GM12878 (cell line): ENCODE data around the gene FRRS1L. TPM values are rescaled to one million over a fixed set of nuclear protein-coding genes. Genes with fewer than 3 reads are reported as not detected.

ENCODE experiments used
- ATAC-seq: fragments of 200-7000 bp; cut with Tn5 transposase; 3 replicates; pipeline ENCODE4 v1.9.1; 2020; ENCODE audit warnings: mild to moderate bottlenecking, moderate library complexity
- BruUV-seq: library from RNA; stranded (reverse); fragments of 400-500 nt; replicated peaks from 2 replicates; lab custom pipeline; 2021; lab: Mats Ljungman, UMichigan
- CTCF ChIA-PET: fragments of 300-600 bp; sonication (Branson Sonifier 250); formaldehyde crosslinking; extraction: SDS; loops from one replicate; lab custom pipeline; 2021; ENCODE audit warnings: inconsistent platforms; lab: Yijun Ruan, JAX
- POLR2A ChIA-PET: fragments of 350-600 bp; formaldehyde crosslinking; extraction: SDS; loops from one replicate; lab custom pipeline; 2021; ENCODE audit warnings: inconsistent platforms; lab: Charles Lee
- RAD21 ChIA-PET: fragments of 300-600 bp; sonication (Branson Sonifier 250); formaldehyde crosslinking; loops from one replicate; lab custom pipeline; 2023; ENCODE audit warnings: antibody characterized with exemption; ENCODE audit not compliant: unreplicated experiment; lab: Charles Lee
- SMC1A ChIA-PET: fragments of 300-600 bp; sonication (Branson Sonifier 250); formaldehyde crosslinking; loops from one replicate; lab custom pipeline; 2023; ENCODE audit not compliant: unreplicated experiment, uncharacterized antibody; lab: Charles Lee
- DNase-seq: peaks from one replicate; pipeline ENCODE4 v3.0.0-alpha.2; 2011; ENCODE audit warnings: low read depth, low spot score
- FAIRE-seq: peaks from 3 replicates; lab custom pipeline; 2011; peaks lifted over from hg19 to GRCh38; lab: Jason Lieb, UNC
- H2AFZ ChIP-seq: 2 replicates; pipeline ENCODE4 v1.6.0; 2011; ENCODE audit warnings: low read depth, low read length, control low read depth; ENCODE audit not compliant: control insufficient read depth
- H3K27ac ChIP-seq: 2 replicates; pipeline ENCODE4 v1.5.1; 2011; ENCODE audit warnings: control low read depth; ENCODE audit not compliant: control insufficient read depth, insufficient read depth
- H3K27me3 ChIP-seq, 2 experiments: replicated peaks in 1 of 2; 2 replicates each; pipeline versions ENCODE4 v1.6.0 to v1.6.1; 2011; ENCODE audit warnings: low read length in 1 of 2; ENCODE audit not compliant: control insufficient read depth in 2 of 2, insufficient read depth in 2 of 2
- H3K36me3 ChIP-seq, 2 experiments: 2 replicates each; pipeline ENCODE4 v1.5.1; 2011; ENCODE audit warnings: low read length in 1 of 2; ENCODE audit not compliant: control insufficient read depth in 2 of 2, insufficient read depth in 2 of 2
- H3K4me1 ChIP-seq: 2 replicates; pipeline ENCODE4 v1.6.1; 2011; ENCODE audit warnings: mild to moderate bottlenecking, low read length, moderate library complexity, mixed read lengths; ENCODE audit not compliant: control insufficient read depth, insufficient read depth
- H3K4me2 ChIP-seq: 2 replicates; pipeline ENCODE4 v1.6.0; 2011; ENCODE audit warnings: control low read depth; ENCODE audit not compliant: control insufficient read depth, insufficient read depth
- H3K4me3 ChIP-seq: fragments of 200-600 bp; sonication (generic); 2 replicates; pipeline ENCODE4 v1.5.1; 2016
- H3K79me2 ChIP-seq: 2 replicates; pipeline ENCODE4 v1.6.0; 2011; ENCODE audit warnings: low read length; ENCODE audit not compliant: control insufficient read depth, insufficient read depth
- H3K9ac ChIP-seq: 2 replicates; pipeline ENCODE4 v1.8.0; 2011; ENCODE audit warnings: low read length, control low read depth, mixed read lengths; ENCODE audit not compliant: control insufficient read depth, insufficient read depth
- H3K9me3 ChIP-seq: replicated peaks from 3 replicates; pipeline ENCODE4 v1.5.1; 2011; ENCODE audit warnings: mild to moderate bottlenecking, low read length; ENCODE audit not compliant: control insufficient read depth, insufficient read depth
- H4K20me1 ChIP-seq: 2 replicates; pipeline ENCODE4 v1.6.0; 2011; ENCODE audit not compliant: control insufficient read depth, insufficient read depth
- CBFB ChIP-seq: IDR thresholded peaks from 2 replicates; pipeline ENCODE4 v1.6.1; 2016; ENCODE audit warnings: antibody characterized with exemption, low read depth
- CEBPZ ChIP-seq: fragments of 150-350 bp; IDR thresholded peaks from 2 replicates; pipeline ENCODE4 v1.6.1; 2016; ENCODE audit warnings: low read depth, low read length
- FOXM1 ChIP-seq: IDR thresholded peaks from 2 replicates; pipeline ENCODE4 v1.6.1; 2012; ENCODE audit warnings: low read depth, mild to moderate bottlenecking, inconsistent platforms, low read length, moderate library complexity
- JUND ChIP-seq: IDR thresholded peaks from 2 replicates; pipeline ENCODE4 v1.6.1; 2012; ENCODE audit warnings: low read depth, mild to moderate bottlenecking, low read length, improper control_type of control experiment, moderate library complexity
- KAT2A ChIP-seq: conservative IDR thresholded peaks from 2 replicates; pipeline ENCODE4 v1.6.1; 2011; ENCODE audit warnings: low read depth, low read length; ENCODE audit not compliant: control insufficient read depth
- MTA2 ChIP-seq: fragments of 450-650 bp; IDR thresholded peaks from 2 replicates; pipeline ENCODE4 v1.6.1; 2016; ENCODE audit warnings: low read depth, mild to moderate bottlenecking, moderate library complexity
- NFIC ChIP-seq: IDR thresholded peaks from 2 replicates; pipeline ENCODE4 v1.6.1; 2012; ENCODE audit warnings: low read depth, mild to moderate bottlenecking, inconsistent platforms, low read length, moderate library complexity
- NR2C1 ChIP-seq: fragments of 450-650 bp; IDR thresholded peaks from 2 replicates; pipeline ENCODE4 v1.6.1; 2017; ENCODE audit warnings: antibody characterized with exemption, mild to moderate bottlenecking, moderate library complexity
- POLR2AphosphoS2 ChIP-seq: IDR thresholded peaks from 2 replicates; pipeline ENCODE4 v1.6.1; 2011; ENCODE audit warnings: low read depth, mild to moderate bottlenecking, low read length, improper control_type of control experiment, moderate library complexity
- RCOR1 ChIP-seq: conservative IDR thresholded peaks from 2 replicates; pipeline ENCODE4 v1.6.1; 2012; ENCODE audit warnings: low read depth, low read length, improper control_type of control experiment
- RELB ChIP-seq: fragments of 450-650 bp; IDR thresholded peaks from 2 replicates; pipeline ENCODE4 v1.6.1; 2017; ENCODE audit warnings: low read depth, mild to moderate bottlenecking, moderate library complexity
- SMAD5 ChIP-seq: IDR thresholded peaks from 2 replicates; pipeline ENCODE4 v1.6.1; 2016; ENCODE audit warnings: antibody characterized with exemption, low read depth
- TCF12 ChIP-seq: IDR thresholded peaks from 2 replicates; pipeline ENCODE4 v1.6.1; 2011; ENCODE audit warnings: low read depth, mild to moderate bottlenecking, low read length
- ZNF384 ChIP-seq: IDR thresholded peaks from 2 replicates; pipeline ENCODE4 v1.6.1; 2012; ENCODE audit warnings: low read depth, mild to moderate bottlenecking, low read length, improper control_type of control experiment, borderline replicate concordance
- WGBS: methylation state at CpG from one replicate; pipeline ENCODE4 v1.1.6; 2016; ENCODE audit warnings: low lambda C conversion rate; ENCODE audit not compliant: insufficient replicate concordance, insufficient coverage; ENCODE audit errors: missing lambda C conversion rate; 5-methylcytosine and 5-hydroxymethylcytosine counted together
- in situ Hi-C: fragments of 300-500 bp; cut with MboI; formaldehyde crosslinking; loops from 9 replicates; pipeline ENCODE4 v1.14.3; 2018; ENCODE audit warnings: mixed read lengths
- intact Hi-C: fragments of 100-400 bp; cut with micrococcal nuclease; formaldehyde crosslinking; loops from one replicate; pipeline ENCODE4 v1.14.2; 2022; ENCODE audit not compliant: unreplicated experiment
- polyA plus RNA-seq, 11 experiments: library from polyadenylated mRNA; depleted of rRNA in 4 of 11; unstranded in 6 of 11; stranded (reverse) in 5 of 11; fragments of >200 nt; fragmentation: Nextera tagmentation in 4 of 11; fragmentation: Illumina TruSeq in 1 of 11; extraction: Ambion mirVana in 4 of 11; extraction: Trizol in 1 of 11; gene quantifications; 1 replicate in 1 of 11; 2 replicates in 10 of 11; pipeline versions ENCODE4 v1.2.1 to v1.2.3, GENCODE V29; 2011 to 2016; ENCODE audit warnings: inconsistent platforms in 2 of 11, missing spikeins in 2 of 11, low read depth in 1 of 11
- total RNA-seq, 4 experiments: library from RNA; depleted of rRNA in 3 of 4; stranded (reverse); fragments of >200 nt in 3 of 4; fragmentation: Illumina TruSeq in 1 of 4; extraction: Trizol in 1 of 4; gene quantifications; 2 replicates each; pipeline versions ENCODE4 v1.2.1 to v1.2.3, GENCODE V29; 2013 to 2021
- TF ChIP-seq, protein P1 (sequence below): fragments of 150-350 bp; IDR thresholded peaks from 2 replicates; pipeline ENCODE4 v1.6.1; 2014; ENCODE audit warnings: mild to moderate bottlenecking, low read depth, low read length
- TF ChIP-seq, protein P2 (sequence below): fragments of 450-650 bp; formaldehyde crosslinking; IDR thresholded peaks from 2 replicates; pipeline ENCODE4 v1.4.0; 2022; ENCODE audit warnings: mild to moderate bottlenecking, moderate library complexity

Gene FRRS1L
- total and polyA plus RNA-seq, 10 of the 15 experiments (the other 5 are each of a cell fraction or from before 2014, with no cell fraction given), result not detected

DNA sequence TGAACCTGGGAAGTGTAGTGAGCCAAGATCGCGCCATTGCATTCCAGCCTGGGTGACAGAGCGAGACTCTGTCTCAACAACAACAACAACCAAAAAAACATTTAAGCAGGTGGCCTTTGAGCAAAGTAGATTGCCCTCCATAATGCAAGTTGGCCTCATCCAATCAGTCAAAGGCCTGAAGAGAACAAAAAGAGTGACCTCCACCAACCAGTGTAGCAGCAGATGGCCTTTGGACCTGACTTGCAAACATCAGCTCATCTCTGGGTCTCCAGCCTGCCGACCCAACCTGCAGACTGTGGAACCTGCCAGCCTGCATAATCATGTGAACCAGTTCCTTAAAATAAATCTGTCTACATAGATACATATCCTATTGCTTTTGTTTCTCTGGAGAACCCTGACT is 7.5 kb downstream of the FRRS1L start:
- WGBS, result 48% methylated on average over 4 of the region's 4 CpGs
- Histone ChIP-seq H3K4me1 (0 out of 2 replicates have a peak, but pooled peaks cover 6% of the 10 kb centered on the region), H3K9me3 (no peaks in the 10 kb centered on the region), H3K9ac (no peak overlapping the region), H3K4me2 (no peak overlapping the region), H3K4me3 (no peak overlapping the region), H3K27me3 (no peaks in the 10 kb centered on the region; a peak in 2 of 4 replicates), H4K20me1 (no peaks in the 10 kb centered on the region), H3K79me2 (no peaks in the 10 kb centered on the region), H2AFZ (no peak overlapping the region), H3K36me3 (no peaks in the 10 kb centered on the region), H3K27ac (no peak overlapping the region)
- RAD21 ChIA-PET, result no interaction called here
- no TSS peak for BruUV-seq
- in situ Hi-C loops (no loop called here), intact Hi-C loops (no loop called here)
- POLR2A ChIA-PET, result no interaction called here
- no peak for TF ChIP-seq FOXM1
- no peak for TF ChIP-seq NFIC
- TF ChIP-seq, protein P1, sequence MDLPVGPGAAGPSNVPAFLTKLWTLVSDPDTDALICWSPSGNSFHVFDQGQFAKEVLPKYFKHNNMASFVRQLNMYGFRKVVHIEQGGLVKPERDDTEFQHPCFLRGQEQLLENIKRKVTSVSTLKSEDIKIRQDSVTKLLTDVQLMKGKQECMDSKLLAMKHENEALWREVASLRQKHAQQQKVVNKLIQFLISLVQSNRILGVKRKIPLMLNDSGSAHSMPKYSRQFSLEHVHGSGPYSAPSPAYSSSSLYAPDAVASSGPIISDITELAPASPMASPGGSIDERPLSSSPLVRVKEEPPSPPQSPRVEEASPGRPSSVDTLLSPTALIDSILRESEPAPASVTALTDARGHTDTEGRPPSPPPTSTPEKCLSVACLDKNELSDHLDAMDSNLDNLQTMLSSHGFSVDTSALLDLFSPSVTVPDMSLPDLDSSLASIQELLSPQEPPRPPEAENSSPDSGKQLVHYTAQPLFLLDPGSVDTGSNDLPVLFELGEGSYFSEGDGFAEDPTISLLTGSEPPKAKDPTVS, result no peak
- no peak for TF ChIP-seq SMAD5
- TF ChIP-seq MTA2, result no peak
- TF ChIP-seq ZNF384, result no peak
- no peak for TF ChIP-seq KAT2A
- TF ChIP-seq CBFB, result no peak
- TF ChIP-seq, protein P2, sequence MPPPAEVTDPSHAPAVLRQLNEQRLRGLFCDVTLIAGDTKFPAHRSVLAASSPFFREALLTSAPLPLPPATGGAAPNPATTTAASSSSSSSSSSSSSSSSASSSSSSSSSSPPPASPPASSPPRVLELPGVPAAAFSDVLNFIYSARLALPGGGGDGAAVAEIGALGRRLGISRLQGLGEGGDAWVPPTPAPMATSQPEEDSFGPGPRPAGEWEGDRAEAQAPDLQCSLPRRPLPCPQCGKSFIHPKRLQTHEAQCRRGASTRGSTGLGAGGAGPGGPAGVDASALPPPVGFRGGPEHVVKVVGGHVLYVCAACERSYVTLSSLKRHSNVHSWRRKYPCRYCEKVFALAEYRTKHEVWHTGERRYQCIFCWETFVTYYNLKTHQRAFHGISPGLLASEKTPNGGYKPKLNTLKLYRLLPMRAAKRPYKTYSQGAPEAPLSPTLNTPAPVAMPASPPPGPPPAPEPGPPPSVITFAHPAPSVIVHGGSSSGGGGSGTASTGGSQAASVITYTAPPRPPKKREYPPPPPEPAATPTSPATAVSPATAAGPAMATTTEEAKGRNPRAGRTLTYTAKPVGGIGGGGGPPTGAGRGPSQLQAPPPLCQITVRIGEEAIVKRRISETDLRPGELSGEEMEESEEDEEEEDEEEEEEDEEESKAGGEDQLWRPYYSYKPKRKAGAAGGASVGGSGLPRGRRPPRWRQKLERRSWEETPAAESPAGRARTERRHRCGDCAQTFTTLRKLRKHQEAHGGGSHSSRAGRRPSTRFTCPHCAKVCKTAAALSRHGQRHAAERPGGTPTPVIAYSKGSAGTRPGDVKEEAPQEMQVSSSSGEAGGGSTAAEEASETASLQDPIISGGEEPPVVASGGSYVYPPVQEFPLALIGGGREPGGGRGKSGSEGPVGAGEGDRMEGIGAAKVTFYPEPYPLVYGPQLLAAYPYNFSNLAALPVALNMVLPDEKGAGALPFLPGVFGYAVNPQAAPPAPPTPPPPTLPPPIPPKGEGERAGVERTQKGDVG (CRISPR knock-in tag), result no peak
- TF ChIP-seq POLR2AphosphoS2, result no peak
- no peak for TF ChIP-seq RELB
- no peak for TF ChIP-seq JUND
- TF ChIP-seq TCF12, result no peak
- no peak for TF ChIP-seq RCOR1
- TF ChIP-seq NR2C1, result no peak
- no peak for TF ChIP-seq CEBPZ
- SMC1A ChIA-PET, result no interaction called here
- FAIRE-seq, result no peak
- ATAC-seq, result no peak
- DNase-seq, result no peak
- CTCF ChIA-PET, result no interaction called here
